ENCODE data around the gene METTL21C.

GRCh38 chr13:102679449-102680132, 15.3 kb downstream of the METTL21C start:
- TF ChIP-seq CTCF (IDR thresholded peaks at IDR 0.05; ENCODE audit: insufficient read depth, low read length), result no peak
- no peak for TF ChIP-seq POLR2AphosphoS5 (IDR thresholded peaks at IDR 0.05; ENCODE audit: low read depth)
- TF ChIP-seq, protein P1, sequence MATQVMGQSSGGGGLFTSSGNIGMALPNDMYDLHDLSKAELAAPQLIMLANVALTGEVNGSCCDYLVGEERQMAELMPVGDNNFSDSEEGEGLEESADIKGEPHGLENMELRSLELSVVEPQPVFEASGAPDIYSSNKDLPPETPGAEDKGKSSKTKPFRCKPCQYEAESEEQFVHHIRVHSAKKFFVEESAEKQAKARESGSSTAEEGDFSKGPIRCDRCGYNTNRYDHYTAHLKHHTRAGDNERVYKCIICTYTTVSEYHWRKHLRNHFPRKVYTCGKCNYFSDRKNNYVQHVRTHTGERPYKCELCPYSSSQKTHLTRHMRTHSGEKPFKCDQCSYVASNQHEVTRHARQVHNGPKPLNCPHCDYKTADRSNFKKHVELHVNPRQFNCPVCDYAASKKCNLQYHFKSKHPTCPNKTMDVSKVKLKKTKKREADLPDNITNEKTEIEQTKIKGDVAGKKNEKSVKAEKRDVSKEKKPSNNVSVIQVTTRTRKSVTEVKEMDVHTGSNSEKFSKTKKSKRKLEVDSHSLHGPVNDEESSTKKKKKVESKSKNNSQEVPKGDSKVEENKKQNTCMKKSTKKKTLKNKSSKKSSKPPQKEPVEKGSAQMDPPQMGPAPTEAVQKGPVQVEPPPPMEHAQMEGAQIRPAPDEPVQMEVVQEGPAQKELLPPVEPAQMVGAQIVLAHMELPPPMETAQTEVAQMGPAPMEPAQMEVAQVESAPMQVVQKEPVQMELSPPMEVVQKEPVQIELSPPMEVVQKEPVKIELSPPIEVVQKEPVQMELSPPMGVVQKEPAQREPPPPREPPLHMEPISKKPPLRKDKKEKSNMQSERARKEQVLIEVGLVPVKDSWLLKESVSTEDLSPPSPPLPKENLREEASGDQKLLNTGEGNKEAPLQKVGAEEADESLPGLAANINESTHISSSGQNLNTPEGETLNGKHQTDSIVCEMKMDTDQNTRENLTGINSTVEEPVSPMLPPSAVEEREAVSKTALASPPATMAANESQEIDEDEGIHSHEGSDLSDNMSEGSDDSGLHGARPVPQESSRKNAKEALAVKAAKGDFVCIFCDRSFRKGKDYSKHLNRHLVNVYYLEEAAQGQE (IDR thresholded peaks at IDR 0.05; ENCODE audit: insufficient replicate concordance, low read depth), result no peak
